ENCODE results near the gene IGSF3. TPM values are rescaled to one million over a fixed set of nuclear protein-coding genes. Genes with fewer than 3 reads are reported as not detected.

Gene IGSF3
- total RNA-seq, 1 donor from 2014 or later = 27.2 TPM

GRCh38 chr1:116676291-116676690 lies 8.8 kb upstream of the IGSF3 start:
- DNase-seq (ENCODE audit: low read depth, low spot score) = no peak
- H3K27ac Mint-ChIP-seq (ENCODE audit: unreplicated experiment) = no peak overlapping the region
- no peak for TF ChIP-seq CTCF (conservative IDR thresholded peaks at IDR 0.05)
- H3K27me3 Mint-ChIP-seq (ENCODE audit: low read depth) = peaks cover 8% of the 10 kb centered on the region
- H3K4me3 Mint-ChIP-seq = no peak overlapping the region
- peaks cover 16% of the 10 kb centered on the region for H3K4me1 Mint-ChIP-seq
- H3K36me3 Mint-ChIP-seq (ENCODE audit: low read depth) = no peaks in the 10 kb centered on the region
- no peaks in the 10 kb centered on the region for H3K9me3 Mint-ChIP-seq

- Mint-ChIP-seq H3K4me3 (no peak overlapping the region), H3K36me3 (ENCODE audit: low read depth) (no peaks in the 10 kb centered on the region)
Observed at GRCh38 chr1:116674751-116675150, 7.2 kb upstream of the IGSF3 start.

GRCh38 chr1:116674011-116674531 lies 6.5 kb upstream of the IGSF3 start:
- no peaks in the 10 kb centered on the region for H3K36me3 Mint-ChIP-seq (ENCODE audit: low read depth)
- no peak overlapping the region for H3K27ac Mint-ChIP-seq (ENCODE audit: unreplicated experiment)
- no peak for DNase-seq (ENCODE audit: low read depth, low spot score)
- peaks cover 7% of the 10 kb centered on the region for H3K4me1 Mint-ChIP-seq
- TF ChIP-seq CTCF (conservative IDR thresholded peaks at IDR 0.05) = no peak
- peaks cover 16% of the 10 kb centered on the region for H3K27me3 Mint-ChIP-seq (ENCODE audit: low read depth)
- peak overlapping the region; percentile 0 for H3K4me3 Mint-ChIP-seq
- no peaks in the 10 kb centered on the region for H3K9me3 Mint-ChIP-seq

More at GRCh38 chr1:116674751-116675150, 7.2 kb upstream of the IGSF3 start:
- no peak for TF ChIP-seq CTCF (conservative IDR thresholded peaks at IDR 0.05)
- Mint-ChIP-seq H3K27ac (ENCODE audit: unreplicated experiment) (no peak overlapping the region), H3K4me1 (peaks cover 13% of the 10 kb centered on the region), H3K9me3 (no peaks in the 10 kb centered on the region), H3K27me3 (ENCODE audit: low read depth) (peaks cover 15% of the 10 kb centered on the region)
- no peak for DNase-seq (ENCODE audit: low read depth, low spot score)

GRCh38 chr1:116671912-116672311 lies 4.4 kb upstream of the IGSF3 start:
- Mint-ChIP-seq H3K27ac (ENCODE audit: unreplicated experiment) (no peak overlapping the region), H3K36me3 (ENCODE audit: low read depth) (no peaks in the 10 kb centered on the region), H3K9me3 (no peaks in the 10 kb centered on the region), H3K4me3 (no peak overlapping the region), H3K4me1 (no peaks in the 10 kb centered on the region), H3K27me3 (ENCODE audit: low read depth) (peaks cover 18% of the 10 kb centered on the region)
- no peak for DNase-seq (ENCODE audit: low read depth, low spot score)
- no peak for TF ChIP-seq CTCF (conservative IDR thresholded peaks at IDR 0.05)

- peaks cover 6% of the 10 kb centered on the region for H3K4me1 Mint-ChIP-seq
- H3K36me3 Mint-ChIP-seq (ENCODE audit: low read depth) = no peaks in the 10 kb centered on the region
- no peak for TF ChIP-seq CTCF (conservative IDR thresholded peaks at IDR 0.05)
- no peak overlapping the region for H3K27ac Mint-ChIP-seq (ENCODE audit: unreplicated experiment)
- H3K9me3 Mint-ChIP-seq = no peaks in the 10 kb centered on the region
- peaks cover 24% of the 10 kb centered on the region for H3K27me3 Mint-ChIP-seq (ENCODE audit: low read depth)
- H3K4me3 Mint-ChIP-seq = no peak overlapping the region
- no peak for DNase-seq (ENCODE audit: low read depth, low spot score)
Observed at GRCh38 chr1:116671072-116671760, 3.7 kb upstream of the IGSF3 start.
